IMR-90 (cell line): ENCODE results near the gene LRP1B. TPM values are rescaled to one million over a fixed set of nuclear protein-coding genes. Genes with fewer than 3 reads are reported as not detected.

Experiments
- ATAC-seq: fragments of 200-7000 bp; cut with Tn5 transposase; 2 replicates; pipeline ENCODE4 v1.9.1; 2020; ENCODE audit warnings: low read depth, mild to moderate bottlenecking, moderate library complexity
- BruUV-seq: library from RNA; stranded (reverse); fragments of 400-500 nt; replicated peaks from 2 replicates; lab custom pipeline; 2021; lab: Mats Ljungman, UMichigan
- CTCF ChIA-PET: fragments of 300-600 bp; formaldehyde crosslinking; extraction: SDS; loops from one replicate; lab custom pipeline; 2021; ENCODE audit warnings: antibody characterized with exemption; lab: Yijun Ruan, JAX
- POLR2A ChIA-PET: fragments of 300-600 bp; sonication (Branson Sonifier 250); formaldehyde crosslinking; loops from one replicate; lab custom pipeline; 2022; ENCODE audit warnings: antibody characterized with exemption; ENCODE audit not compliant: unreplicated experiment; lab: Charles Lee
- DNase-seq: peaks from one replicate; pipeline ENCODE4 v3.0.0; 2013
- H2AFZ ChIP-seq: replicated peaks from 2 replicates; pipeline ENCODE3; 2013; ENCODE audit warnings: low read length, mild to moderate bottlenecking; ENCODE audit not compliant: poor library complexity
- H2AK5ac ChIP-seq: 2 replicates; pipeline ENCODE4 v1.6.1; 2013; ENCODE audit warnings: low read depth, low read length, inconsistent platforms
- H2AK9ac ChIP-seq: replicated peaks from 2 replicates; pipeline ENCODE3; 2013; ENCODE audit warnings: mild to moderate bottlenecking, low read depth, low read length, moderate library complexity; ENCODE audit not compliant: poor library complexity
- H2BK120ac ChIP-seq: 2 replicates; pipeline ENCODE4 v1.6.1; 2013; ENCODE audit warnings: low read depth, low read length, inconsistent platforms
- H2BK15ac ChIP-seq: 3 replicates; pipeline ENCODE4 v1.6.1; 2013; ENCODE audit warnings: low read depth, low read length, inconsistent platforms
- H2BK20ac ChIP-seq: 2 replicates; pipeline ENCODE4 v1.6.1; 2013; ENCODE audit warnings: low read depth, mild to moderate bottlenecking, inconsistent platforms, low read length, moderate library complexity
- H2BK5ac ChIP-seq: 2 replicates; pipeline ENCODE4 v1.6.1; 2013; ENCODE audit warnings: mild to moderate bottlenecking, low read depth, low read length, inconsistent platforms; ENCODE audit not compliant: poor library complexity, severe bottlenecking
- H3K14ac ChIP-seq: replicated peaks from 2 replicates; pipeline ENCODE4 v1.6.1; 2013; ENCODE audit warnings: low read depth, low read length, inconsistent platforms
- H3K18ac ChIP-seq: 2 replicates; pipeline ENCODE4 v1.6.1; 2013; ENCODE audit warnings: low read depth, low read length, control low read depth
- H3K23ac ChIP-seq: 2 replicates; pipeline ENCODE4 v1.6.1; 2013; ENCODE audit warnings: low read depth, low read length, inconsistent platforms
- H3K27ac ChIP-seq: 2 replicates; pipeline ENCODE4 v1.5.1; 2013; ENCODE audit warnings: mild to moderate bottlenecking, control low read depth, low read length; ENCODE audit not compliant: insufficient read depth
- H3K27me3 ChIP-seq: 2 replicates; pipeline ENCODE4 v1.6.1; 2013; ENCODE audit warnings: low read length; ENCODE audit not compliant: control insufficient read depth, insufficient read depth
- H3K36me3 ChIP-seq: 2 replicates; pipeline ENCODE4 v1.6.1; 2013; ENCODE audit warnings: low read length, mixed read lengths; ENCODE audit not compliant: control insufficient read depth, insufficient read depth
- H3K4ac ChIP-seq: 2 replicates; pipeline ENCODE4 v1.6.1; 2013; ENCODE audit warnings: low read depth, low read length, inconsistent platforms
- H3K4me1 ChIP-seq: 2 replicates; pipeline ENCODE4 v1.6.1; 2013; ENCODE audit warnings: low read length, mixed read lengths; ENCODE audit not compliant: control insufficient read depth, insufficient read depth
- H3K4me2 ChIP-seq: 2 replicates; pipeline ENCODE4 v1.6.1; 2013; ENCODE audit warnings: low read depth, mild to moderate bottlenecking, control low read depth, low read length, moderate library complexity
- H3K4me3 ChIP-seq: 2 replicates; pipeline ENCODE4 v1.5.1; 2013; ENCODE audit warnings: low read depth, mild to moderate bottlenecking, control low read depth, low read length, moderate library complexity; ENCODE audit not compliant: insufficient read depth
- H3K56ac ChIP-seq: 2 replicates; pipeline ENCODE4 v1.6.1; 2013; ENCODE audit warnings: low read length, inconsistent platforms; ENCODE audit not compliant: insufficient read depth; ENCODE audit errors: extremely low read depth
- H3K79me1 ChIP-seq, 2 experiments: 2 replicates each; pipeline ENCODE4 v1.6.1; 2013; ENCODE audit warnings: low read length in 2 of 2, inconsistent platforms in 1 of 2, low read depth in 1 of 2
- H3K9ac ChIP-seq: 2 replicates; pipeline ENCODE4 v1.6.1; 2013; ENCODE audit warnings: low read depth, low read length, control low read depth
- H3K9me1 ChIP-seq: 2 replicates; pipeline ENCODE4 v1.6.1; 2013; ENCODE audit warnings: low read length, inconsistent platforms; ENCODE audit not compliant: insufficient read depth
- H3K9me3 ChIP-seq: 2 replicates; pipeline ENCODE4 v1.6.1; 2013; ENCODE audit warnings: low read length; ENCODE audit not compliant: control insufficient read depth, insufficient read depth
- H4K20me1 ChIP-seq: 2 replicates; pipeline ENCODE4 v1.6.1; 2013; ENCODE audit warnings: low read length, inconsistent platforms; ENCODE audit not compliant: insufficient read depth
- H4K5ac ChIP-seq: 2 replicates; pipeline ENCODE4 v1.6.1; 2013; ENCODE audit warnings: mild to moderate bottlenecking, low read depth, low read length, control low read depth
- H4K8ac ChIP-seq, 2 experiments: 2 replicates each; pipeline ENCODE4 v1.6.1; 2013; ENCODE audit warnings: low read depth in 2 of 2, low read length in 2 of 2, control low read depth in 1 of 2, inconsistent platforms in 1 of 2
- H4K91ac ChIP-seq: 2 replicates; pipeline ENCODE4 v1.6.1; 2013; ENCODE audit warnings: low read depth, low read length, inconsistent platforms; ENCODE audit not compliant: insufficient read depth
- BHLHE40 ChIP-seq: fragments of 150-350 bp; IDR thresholded peaks from 2 replicates; pipeline ENCODE4 v1.6.1; 2016; ENCODE audit warnings: mild to moderate bottlenecking, low read depth, low read length
- CEBPB ChIP-seq: IDR thresholded peaks from 2 replicates; pipeline ENCODE4 v1.6.1; 2012; ENCODE audit warnings: low read depth, low read length, improper control_type of control experiment
- CHD1 ChIP-seq: IDR thresholded peaks from 2 replicates; pipeline ENCODE4 v1.6.1; 2012; ENCODE audit warnings: low read depth, low read length, improper control_type of control experiment
- MAZ ChIP-seq: IDR thresholded peaks from 2 replicates; pipeline ENCODE4 v1.6.1; 2012; ENCODE audit warnings: low read depth, mild to moderate bottlenecking, low read length, improper control_type of control experiment, moderate library complexity, borderline replicate concordance
- NFE2L2 ChIP-seq: fragments of 150-350 bp; IDR thresholded peaks from 2 replicates; pipeline ENCODE4 v1.6.1; 2016; ENCODE audit warnings: low read depth, mild to moderate bottlenecking, low read length
- RAD21 ChIP-seq: IDR thresholded peaks from 2 replicates; pipeline ENCODE4 v1.6.1; 2012; ENCODE audit warnings: low read length, improper control_type of control experiment
- RCOR1 ChIP-seq: IDR thresholded peaks from 2 replicates; pipeline ENCODE4 v1.6.1; 2012; ENCODE audit warnings: mild to moderate bottlenecking, low read length, improper control_type of control experiment; ENCODE audit not compliant: insufficient replicate concordance
- RFX5 ChIP-seq: IDR thresholded peaks from 2 replicates; pipeline ENCODE4 v1.8.0; 2012; ENCODE audit warnings: low read depth, mild to moderate bottlenecking, low read length, moderate library complexity
- SMC3 ChIP-seq: fragments of 150-350 bp; IDR thresholded peaks from 2 replicates; pipeline ENCODE4 v1.6.1; 2016; ENCODE audit warnings: low read depth, mild to moderate bottlenecking, antibody characterized with exemption, low read length, moderate library complexity
- WGBS, 2 experiments: methylation state at CpG; one replicate each; pipeline versions ENCODE4 v1.1.5 to v1.1.7; 2013; ENCODE audit warnings: missing lambda C conversion rate in 2 of 2; ENCODE audit not compliant: insufficient read length in 1 of 2; ENCODE audit errors: extremely low coverage in 2 of 2; 5-methylcytosine and 5-hydroxymethylcytosine counted together
- dilution Hi-C: fragments of 300-500 bp; cut with HindIII; formaldehyde crosslinking; loops from one replicate; pipeline ENCODE4 v1.14.3; 2018; ENCODE audit warnings: low sequenced_read_pairs; ENCODE audit not compliant: unreplicated experiment
- in situ Hi-C: fragments of 300-500 bp; cut with MboI; formaldehyde crosslinking; loops from 3 replicates; pipeline ENCODE4 v1.14.3; 2019; ENCODE audit warnings: low sequenced_read_pairs, inconsistent platforms, mixed read lengths
- intact Hi-C: fragments of 100-400 bp; cut with micrococcal nuclease; formaldehyde crosslinking; loops from 2 replicates; pipeline ENCODE4 v1.10.0; 2022
- polyA plus RNA-seq, 3 experiments: library from polyadenylated mRNA; depleted of rRNA; stranded (reverse); fragments of >200 nt; gene quantifications; 2 replicates each; pipeline ENCODE4 v1.2.3, GENCODE V29; 2012; ENCODE audit warnings: low replicate concordance in 1 of 3
- total RNA-seq: library from RNA; depleted of rRNA; stranded (reverse); fragments of >200 nt; gene quantifications from 2 replicates; pipeline ENCODE4 v1.2.3, GENCODE V29; 2012

The LRP1B gene
- total and polyA plus RNA-seq, 2 of the 4 experiments (the other 2 are of a cell fraction): under 0.01 to 0.02 TPM

GRCh38 chr2:140489193-140489592 lies 1641.6 kb downstream of the LRP1B start:
- H3K27me3 ChIP-seq: no peaks in the 10 kb centered on the region
- H3K36me3 ChIP-seq: no peaks in the 10 kb centered on the region
- H3K4me3 ChIP-seq: no peak overlapping the region
- H3K14ac ChIP-seq: no peak overlapping the region
- no peak overlapping the region for H3K56ac ChIP-seq
- H2AK9ac ChIP-seq: no peak overlapping the region
- H3K27ac ChIP-seq: no peak overlapping the region
- H3K18ac ChIP-seq: no peak overlapping the region
- ATAC-seq: no peak
- no peak overlapping the region for H2BK120ac ChIP-seq
- BruUV-seq: no TSS peak
- dilution Hi-C loops: no loop called here
- no peak overlapping the region for H3K4me2 ChIP-seq
- DNase-seq: no peak
- H2AFZ ChIP-seq: no peak overlapping the region
- H2BK15ac ChIP-seq: no peak overlapping the region
- ChIA-PET POLR2A (no interaction called here), CTCF (interaction anchor here (0.7 kb wide), 1 partner anchor 165 kb away, joined by 4 read pairs; no protein-coding TSS in a partner anchor)
- H4K20me1 ChIP-seq: no peaks in the 10 kb centered on the region
- no peak overlapping the region for H4K8ac ChIP-seq
- no peak overlapping the region for H3K4ac ChIP-seq
- no peaks in the 10 kb centered on the region for H3K9me1 ChIP-seq
- no peak overlapping the region for H2BK20ac ChIP-seq
- no peak overlapping the region for H2BK5ac ChIP-seq
- no peak overlapping the region for H4K5ac ChIP-seq
- no peaks in the 10 kb centered on the region for H3K79me1 ChIP-seq
- WGBS, 2 experiments: no CpG with 5 or more reads among the region's 1 CpG
- in situ Hi-C loops: no loop called here
- no peak overlapping the region for H3K23ac ChIP-seq
- no peaks in the 10 kb centered on the region for H3K9me3 ChIP-seq
- TF ChIP-seq RFX5: no peak
- no peak for TF ChIP-seq CEBPB
- no peak for TF ChIP-seq NFE2L2
- no peak for TF ChIP-seq CHD1
- no peak for TF ChIP-seq RCOR1
- TF ChIP-seq MAZ: no peak
- no peak for TF ChIP-seq SMC3
- TF ChIP-seq RAD21: no peak
- TF ChIP-seq BHLHE40: no peak
- no peak overlapping the region for H4K91ac ChIP-seq
- no peak overlapping the region for H3K9ac ChIP-seq
- no peaks in the 10 kb centered on the region for H3K4me1 ChIP-seq
- intact Hi-C loops: no loop called here
- no peak overlapping the region for H2AK5ac ChIP-seq
